Lower lobe of right lung (tissue), 2 donors: Measurements from ENCODE around the gene MACROH2A1. TPM values are rescaled to one million over a fixed set of nuclear protein-coding genes. Genes with fewer than 3 reads are reported as not detected.

ENCODE experiments used
- ATAC-seq, 2 donors: fragments of 200-7000 bp; cut with Tn5 transposase; one replicate each; pipeline ENCODE4 v1.9.1; 2020 to 2022; ENCODE audit warnings: mild to moderate bottlenecking in 2 of 2, moderate library complexity in 2 of 2
- DNase-seq: peaks from one replicate; pipeline ENCODE4 v3.0.0-alpha.2; 2020
- H3K27ac ChIP-seq: fragments of 200-600 bp; one replicate; pipeline ENCODE4 v1.8.0; 2022
- H3K27me3 ChIP-seq: fragments of 200-600 bp; one replicate; pipeline ENCODE4 v1.8.0; 2022; ENCODE audit warnings: low read depth
- H3K36me3 ChIP-seq: fragments of 200-600 bp; one replicate; pipeline ENCODE4 v1.8.0; 2022; ENCODE audit warnings: mild to moderate bottlenecking
- H3K4me1 ChIP-seq: fragments of 200-600 bp; one replicate; pipeline ENCODE4 v1.8.0; 2022
- H3K4me3 ChIP-seq: fragments of 200-600 bp; one replicate; pipeline ENCODE4 v1.8.0; 2022; ENCODE audit warnings: mild to moderate bottlenecking
- H3K9me3 ChIP-seq: fragments of 200-600 bp; one replicate; pipeline ENCODE4 v1.8.0; 2022
- CTCF ChIP-seq: fragments of 200-600 bp; IDR thresholded peaks from one replicate; pipeline ENCODE4 v1.8.0; 2022; ENCODE audit warnings: antibody characterized with exemption, mild to moderate bottlenecking
- intact Hi-C: fragments of 100-400 bp; cut with DNase I; formaldehyde crosslinking; loops from one replicate; pipeline ENCODE4 v1.11.0; 2022
- total RNA-seq: library from RNA; stranded (reverse); fragmentation: NEBNext Ultra II Directional; extraction: Animal tissue kit (Norgen Biotek cat#: 25700); gene quantifications from one replicate; pipeline ENCODE4 v1.2.1, GENCODE V29; 2021
- donor health status: DM: no; HTN: yes; CAD: no; lungs with severe emphysema.

The MACROH2A1 gene
- total RNA-seq, 1 donor from 2014 or later: 258 TPM

GRCh38 chr5:135337064-135337463, 62.0 kb downstream of the MACROH2A1 start:
- H3K27me3 ChIP-seq: no peaks in the 10 kb centered on the region
- H3K4me1 ChIP-seq: no peaks in the 10 kb centered on the region
- DNase-seq (no peak), ATAC-seq (no peak)
- TF ChIP-seq CTCF: no peak
- no peak overlapping the region for H3K27ac ChIP-seq
- no peaks in the 10 kb centered on the region for H3K9me3 ChIP-seq
- intact Hi-C loops: no loop called here
- H3K36me3 ChIP-seq: peaks cover 99% of the 10 kb centered on the region
- H3K4me3 ChIP-seq: no peak overlapping the region

- no peak overlapping the region for H3K27ac ChIP-seq
- peaks cover 94% of the 10 kb centered on the region for H3K36me3 ChIP-seq
- no peaks in the 10 kb centered on the region for H3K27me3 ChIP-seq
- no peaks in the 10 kb centered on the region for H3K9me3 ChIP-seq
- no peak overlapping the region for H3K4me3 ChIP-seq
- TF ChIP-seq CTCF: no peak
- no peaks in the 10 kb centered on the region for H3K4me1 ChIP-seq
- intact Hi-C loops: no loop called here
- ATAC-seq (peak in 1 of 2 donors; percentile 7), DNase-seq (no peak)
Measured at GRCh38 chr5:135335031-135335828, 63.8 kb downstream of the MACROH2A1 start.

GRCh38 chr5:135333732-135334515, 65.1 kb downstream of the MACROH2A1 start:
- H3K36me3 ChIP-seq: peaks cover 86% of the 10 kb centered on the region

GRCh38 chr5:135332519-135333150, 66.4 kb downstream of the MACROH2A1 start:
- peaks cover 73% of the 10 kb centered on the region for H3K36me3 ChIP-seq
- no peak overlapping the region for H3K27ac ChIP-seq
- DNase-seq: no peak
- H3K27me3 ChIP-seq: no peaks in the 10 kb centered on the region
- ATAC-seq: peak in 1 of 2 donors; percentile 32
- H3K4me3 ChIP-seq: no peak overlapping the region
- no peaks in the 10 kb centered on the region for H3K4me1 ChIP-seq
- peak; percentile 44 for TF ChIP-seq CTCF
- H3K9me3 ChIP-seq: no peaks in the 10 kb centered on the region
- intact Hi-C loops: no loop called here

More at GRCh38 chr5:135333732-135334515, 65.1 kb downstream of the MACROH2A1 start:
- TF ChIP-seq CTCF: no peak
- H3K9me3 ChIP-seq: no peaks in the 10 kb centered on the region
- no peaks in the 10 kb centered on the region for H3K4me1 ChIP-seq
- intact Hi-C loops: no loop called here
- ATAC-seq (no peak), DNase-seq (no peak)
- H3K27me3 ChIP-seq: no peaks in the 10 kb centered on the region
- H3K27ac ChIP-seq: no peak overlapping the region
- H3K4me3 ChIP-seq: no peak overlapping the region

GRCh38 chr5:135331612-135332011, 67.4 kb downstream of the MACROH2A1 start:
- DNase-seq (no peak), ATAC-seq (no peak)
- no peaks in the 10 kb centered on the region for H3K27me3 ChIP-seq
- no peak for TF ChIP-seq CTCF
- peaks cover 63% of the 10 kb centered on the region for H3K36me3 ChIP-seq
- no peaks in the 10 kb centered on the region for H3K4me1 ChIP-seq
- H3K9me3 ChIP-seq: no peaks in the 10 kb centered on the region
- no peak overlapping the region for H3K27ac ChIP-seq
- H3K4me3 ChIP-seq: no peak overlapping the region
- intact Hi-C loops: no loop called here
